ENCODE data around the gene MAGI1. TPM values are rescaled to one million over a fixed set of nuclear protein-coding genes. Genes with fewer than 3 reads are reported as not detected.

Gene MAGI1
- polyA plus RNA-seq, 3 donors, result not detected

GRCh38 chr3:66076861-66077470 is 38.2 kb upstream of the MAGI1 start:
- Mint-ChIP-seq H3K27ac (no peak overlapping the region), H3K9me3 (peaks cover 0 to 4% (median 3%) of the 10 kb centered on the region in 7 donors), H3K4me1 (no peaks in the 10 kb centered on the region), H3K4me3 (no peak overlapping the region), H3K36me3 (no peaks in the 10 kb centered on the region), H3K27me3 (ENCODE audit: low read depth in 3 of 3) (peaks cover 0 to 4% (median 1%) of the 10 kb centered on the region in 3 donors)
- Histone ChIP-seq H3K79me2 (ENCODE audit: insufficient read depth, low read length) (no peaks in the 10 kb centered on the region), H3K9me3 (replicated peaks in 1 of 2; ENCODE audit: control insufficient read depth in 1 of 2, insufficient read depth in 1 of 2, low read length in 2 of 2) (no peaks in the 10 kb centered on the region), H3K9ac (ENCODE audit: insufficient read depth, low read length, poor library complexity, severe bottlenecking) (no peak overlapping the region), H3K4me2 (replicated peaks; ENCODE audit: extremely low read depth, low read length, poor library complexity, severe bottlenecking) (no peak overlapping the region), H3K4me3 (replicated peaks in 1 of 3; ENCODE audit: low read depth in 2 of 3, low read length in 3 of 3) (no peak overlapping the region), H3K27ac (ENCODE audit: low read depth in 1 of 2, low read length in 2 of 2) (no peak overlapping the region), H3K36me3 (replicated peaks in 1 of 2; ENCODE audit: control insufficient read depth in 1 of 2, insufficient read depth in 2 of 2, low read length in 2 of 2) (no peaks in the 10 kb centered on the region), H3K27me3 (ENCODE audit: control insufficient read depth in 2 of 2, insufficient read depth in 2 of 2, low read length in 2 of 2) (no peaks in the 10 kb centered on the region), H4K20me1 (ENCODE audit: insufficient read depth, low read length) (no peaks in the 10 kb centered on the region), H3K4me1 (ENCODE audit: control insufficient read depth in 1 of 2, insufficient read depth in 2 of 2, low read length in 2 of 2) (no peaks in the 10 kb centered on the region), H2AFZ (ENCODE audit: insufficient read depth, low read depth, low read length, poor library complexity, severe bottlenecking) (no peak overlapping the region)
- intact Hi-C loops (cut with micrococcal nuclease), result no loop called here
- DNase-seq, result no peak
- 100% methylated on average over 3 of the region's 6 CpGs for WGBS (ENCODE audit: insufficient coverage)
- no peak for TF ChIP-seq CTCF (IDR thresholded peaks at IDR 0.05)

DNA sequence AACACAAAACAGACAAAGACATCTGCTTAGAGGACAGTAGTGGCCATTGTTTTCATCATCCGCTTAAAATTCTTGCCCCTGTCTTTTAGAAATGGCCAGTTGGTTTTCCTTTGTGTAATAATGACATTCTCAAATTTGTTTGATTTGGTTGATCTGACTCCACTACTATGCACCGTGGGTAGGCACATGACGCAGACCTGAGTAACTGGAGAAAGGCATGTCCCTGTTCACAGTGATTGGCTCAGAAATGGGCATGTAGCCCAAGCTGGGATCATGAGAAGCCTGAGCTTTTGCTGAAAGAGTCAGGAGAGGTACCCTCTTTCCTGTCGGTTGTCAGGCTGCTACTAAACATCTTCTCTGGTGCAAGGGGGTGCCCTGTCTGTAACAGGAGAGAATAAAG is 36.6 kb upstream of the MAGI1 start:
- Mint-ChIP-seq H3K4me3 (no peak overlapping the region), H3K9me3 (peaks cover 0 to 12% (median 7%) of the 10 kb centered on the region in 7 donors), H3K36me3 (no peaks in the 10 kb centered on the region), H3K27ac (no peak overlapping the region), H3K4me1 (no peaks in the 10 kb centered on the region), H3K27me3 (ENCODE audit: low read depth in 3 of 3) (peaks cover 0 to 4% (median 1%) of the 10 kb centered on the region in 3 donors)
- H4K20me1 ChIP-seq (ENCODE audit: insufficient read depth, low read length), result no peaks in the 10 kb centered on the region
- no peak for TF ChIP-seq CTCF (IDR thresholded peaks at IDR 0.05)
- no peaks in the 10 kb centered on the region for H3K79me2 ChIP-seq (ENCODE audit: insufficient read depth, low read length)
- intact Hi-C loops (cut with micrococcal nuclease), result no loop called here
- no peaks in the 10 kb centered on the region for H3K9me3 ChIP-seq (replicated peaks in 1 of 2; ENCODE audit: control insufficient read depth in 1 of 2, insufficient read depth in 1 of 2, low read length in 2 of 2)
- no peak overlapping the region for H3K4me3 ChIP-seq (replicated peaks in 1 of 3; ENCODE audit: low read depth in 2 of 3, low read length in 3 of 3)
- no peaks in the 10 kb centered on the region for H3K27me3 ChIP-seq (ENCODE audit: control insufficient read depth in 2 of 2, insufficient read depth in 2 of 2, low read length in 2 of 2)
- H3K36me3 ChIP-seq (replicated peaks in 1 of 2; ENCODE audit: control insufficient read depth in 1 of 2, insufficient read depth in 2 of 2, low read length in 2 of 2), result no peaks in the 10 kb centered on the region
- no peak overlapping the region for H3K9ac ChIP-seq (ENCODE audit: insufficient read depth, low read length, poor library complexity, severe bottlenecking)
- no peak overlapping the region for H3K4me2 ChIP-seq (replicated peaks; ENCODE audit: extremely low read depth, low read length, poor library complexity, severe bottlenecking)
- 73% methylated on average over 3 of the region's 4 CpGs for WGBS (ENCODE audit: insufficient coverage)
- H3K27ac ChIP-seq (ENCODE audit: low read depth in 1 of 2, low read length in 2 of 2), result no peak overlapping the region
- no peak for DNase-seq
- no peak overlapping the region for H2AFZ ChIP-seq (ENCODE audit: insufficient read depth, low read depth, low read length, poor library complexity, severe bottlenecking)
- H3K4me1 ChIP-seq (ENCODE audit: control insufficient read depth in 1 of 2, insufficient read depth in 2 of 2, low read length in 2 of 2), result no peaks in the 10 kb centered on the region

Data from CD14-positive monocyte (primary cell).